ENCODE results near the gene FHOD3. TPM values are rescaled to one million over a fixed set of nuclear protein-coding genes. Genes with fewer than 3 reads are reported as not detected.

The FHOD3 gene
- total RNA-seq, 1 experiment from 2014 or later: 2.9 TPM

GRCh38 chr18:36535202-36535935 is 237.9 kb downstream of the FHOD3 start:
- no peak for DNase-seq
- TF ChIP-seq CTCF (IDR thresholded peaks at IDR 0.05; ENCODE audit: unreplicated experiment): no peak
- CTCF ChIA-PET: interaction anchor here (0.8 kb wide), 1 partner anchor 20 kb away, joined by 4 read pairs; no protein-coding TSS in a partner anchor
- Mint-ChIP-seq H3K36me3 (ENCODE audit: insufficient read depth, unreplicated experiment) (no peaks in the 10 kb centered on the region), H3K4me3 (ENCODE audit: low read depth, unreplicated experiment) (no peak overlapping the region), H3K4me1 (ENCODE audit: low read depth, unreplicated experiment) (no peaks in the 10 kb centered on the region), H3K27ac (ENCODE audit: unreplicated experiment) (no peak overlapping the region), H3K27me3 (ENCODE audit: unreplicated experiment) (peaks cover 37% of the 10 kb centered on the region), H3K9me3 (ENCODE audit: low read depth, unreplicated experiment) (no peaks in the 10 kb centered on the region)
- BruUV-seq (replicated peaks): no TSS peak
- intact Hi-C loops (cut with micrococcal nuclease; ENCODE audit: unreplicated experiment): no loop called here

- H3K4me3 Mint-ChIP-seq (ENCODE audit: low read depth, unreplicated experiment): no peak overlapping the region
- H3K27me3 Mint-ChIP-seq (ENCODE audit: unreplicated experiment): peaks cover 29% of the 10 kb centered on the region
- CTCF ChIA-PET: interaction anchor here (0.6 kb wide), 1 partner anchor 150 kb away, joined by 3 read pairs; no protein-coding TSS in a partner anchor
- no peaks in the 10 kb centered on the region for H3K36me3 Mint-ChIP-seq (ENCODE audit: insufficient read depth, unreplicated experiment)
- intact Hi-C loops (cut with micrococcal nuclease; ENCODE audit: unreplicated experiment): no loop called here
- TF ChIP-seq CTCF (IDR thresholded peaks at IDR 0.05; ENCODE audit: unreplicated experiment): no peak
- no peaks in the 10 kb centered on the region for H3K9me3 Mint-ChIP-seq (ENCODE audit: low read depth, unreplicated experiment)
- DNase-seq: no peak
- BruUV-seq (replicated peaks): no TSS peak
- no peaks in the 10 kb centered on the region for H3K4me1 Mint-ChIP-seq (ENCODE audit: low read depth, unreplicated experiment)
- H3K27ac Mint-ChIP-seq (ENCODE audit: unreplicated experiment): no peak overlapping the region
Measured at GRCh38 chr18:36536426-36536825, 238.9 kb downstream of the FHOD3 start.

- Mint-ChIP-seq H3K27ac (ENCODE audit: unreplicated experiment) (no peak overlapping the region), H3K9me3 (ENCODE audit: low read depth, unreplicated experiment) (no peaks in the 10 kb centered on the region), H3K4me1 (ENCODE audit: low read depth, unreplicated experiment) (no peaks in the 10 kb centered on the region), H3K4me3 (ENCODE audit: low read depth, unreplicated experiment) (no peak overlapping the region), H3K27me3 (ENCODE audit: unreplicated experiment) (peaks cover 21% of the 10 kb centered on the region), H3K36me3 (ENCODE audit: insufficient read depth, unreplicated experiment) (no peaks in the 10 kb centered on the region)
- no TSS peak for BruUV-seq (replicated peaks)
- intact Hi-C loops (cut with micrococcal nuclease; ENCODE audit: unreplicated experiment): no loop called here
- no peak for TF ChIP-seq CTCF (IDR thresholded peaks at IDR 0.05; ENCODE audit: unreplicated experiment)
- DNase-seq: no peak
- CTCF ChIA-PET: no interaction called here
Measured at GRCh38 chr18:36537289-36537688, 239.8 kb downstream of the FHOD3 start.

GRCh38 chr18:36539674-36540231 is 242.2 kb downstream of the FHOD3 start:
- no peak for DNase-seq
- no peak overlapping the region for H3K27ac Mint-ChIP-seq (ENCODE audit: unreplicated experiment)
- intact Hi-C loops (cut with micrococcal nuclease; ENCODE audit: unreplicated experiment): no loop called here
- no peaks in the 10 kb centered on the region for H3K36me3 Mint-ChIP-seq (ENCODE audit: insufficient read depth, unreplicated experiment)
- no peaks in the 10 kb centered on the region for H3K9me3 Mint-ChIP-seq (ENCODE audit: low read depth, unreplicated experiment)
- BruUV-seq (replicated peaks): no TSS peak
- peaks cover 29% of the 10 kb centered on the region for H3K27me3 Mint-ChIP-seq (ENCODE audit: unreplicated experiment)
- no peaks in the 10 kb centered on the region for H3K4me1 Mint-ChIP-seq (ENCODE audit: low read depth, unreplicated experiment)
- CTCF ChIA-PET: no interaction called here
- H3K4me3 Mint-ChIP-seq (ENCODE audit: low read depth, unreplicated experiment): no peak overlapping the region
- TF ChIP-seq CTCF (IDR thresholded peaks at IDR 0.05; ENCODE audit: unreplicated experiment): no peak
